Cardiac muscle cell (in vitro differentiated cells and primary cell): Measurements from ENCODE around the gene MS4A18. TPM values are rescaled to one million over a fixed set of nuclear protein-coding genes. Genes with fewer than 3 reads are reported as not detected.

Experiments
- DNase-seq, 2 donors: peaks; one replicate each; pipeline versions ENCODE4 v3.0.0 to v3.0.0-alpha.2; 2010 to 2017; ENCODE audit warnings: low read depth in 1 of 2, low spot score in 1 of 2
- H3K27ac ChIP-seq: fragments of 200-600 bp; sonication (generic); 2 replicates; pipeline ENCODE4 v1.5.1; 2016
- H3K27me3 ChIP-seq: fragments of 200-600 bp; sonication (generic); 2 replicates; pipeline ENCODE4 v1.6.0; 2016; ENCODE audit warnings: control low read depth
- H3K36me3 ChIP-seq: fragments of 200-600 bp; sonication (generic); 2 replicates; pipeline ENCODE4 v1.5.1; 2016; ENCODE audit warnings: control low read depth
- H3K4me1 ChIP-seq: fragments of 200-600 bp; sonication (generic); 2 replicates; pipeline ENCODE4 v1.8.1; 2017; ENCODE audit warnings: low read depth, mild to moderate bottlenecking, mixed run types
- H3K4me3 ChIP-seq: fragments of 200-600 bp; sonication (generic); 2 replicates; pipeline ENCODE4 v1.5.1; 2016; ENCODE audit warnings: mild to moderate bottlenecking
- H3K9me3 ChIP-seq: fragments of 200-600 bp; sonication (generic); 2 replicates; pipeline ENCODE4 v1.5.1; 2017; ENCODE audit warnings: low read depth, mild to moderate bottlenecking, control low read depth
- CTCF ChIP-seq: IDR thresholded peaks from 2 replicates; pipeline ENCODE4 v1.5.1; 2012; ENCODE audit warnings: low read depth, mild to moderate bottlenecking, low read length
- polyA plus RNA-seq: library from polyadenylated mRNA; unstranded; fragments of >200 nt; fragmentation: Nextera tagmentation; extraction: Ambion mirVana; gene quantifications from 2 replicates; pipeline ENCODE4 v1.2.1, GENCODE V29; 2016
- total RNA-seq: library from RNA; depleted of rRNA; stranded (reverse); fragments of >200 nt; gene quantifications from 2 replicates; pipeline ENCODE4 v1.2.3, GENCODE V29; 2016

The MS4A18 gene
- total and polyA plus RNA-seq, 2 experiments from 2014 or later = not detected

GRCh38 chr11:60699936-60700335 is 24.6 kb upstream of the MS4A18 start:
- Histone ChIP-seq H3K4me3 (no peak overlapping the region), H3K27me3 (peaks cover 4% of the 10 kb centered on the region), H3K27ac (no peak overlapping the region), H3K36me3 (no peaks in the 10 kb centered on the region), H3K9me3 (no peaks in the 10 kb centered on the region), H3K4me1 (no peaks in the 10 kb centered on the region)
- no peak for DNase-seq
- no peak for TF ChIP-seq CTCF

GRCh38 chr11:60700689-60701468 is 23.6 kb upstream of the MS4A18 start:
- H3K9me3 ChIP-seq = no peaks in the 10 kb centered on the region
- peak; percentile 7 to 41 for DNase-seq
- no peaks in the 10 kb centered on the region for H3K36me3 ChIP-seq
- H3K4me1 ChIP-seq = no peaks in the 10 kb centered on the region
- no peak overlapping the region for H3K4me3 ChIP-seq
- TF ChIP-seq CTCF = peak; percentile 28
- H3K27ac ChIP-seq = no peak overlapping the region
- peaks cover 4% of the 10 kb centered on the region for H3K27me3 ChIP-seq

DNA sequence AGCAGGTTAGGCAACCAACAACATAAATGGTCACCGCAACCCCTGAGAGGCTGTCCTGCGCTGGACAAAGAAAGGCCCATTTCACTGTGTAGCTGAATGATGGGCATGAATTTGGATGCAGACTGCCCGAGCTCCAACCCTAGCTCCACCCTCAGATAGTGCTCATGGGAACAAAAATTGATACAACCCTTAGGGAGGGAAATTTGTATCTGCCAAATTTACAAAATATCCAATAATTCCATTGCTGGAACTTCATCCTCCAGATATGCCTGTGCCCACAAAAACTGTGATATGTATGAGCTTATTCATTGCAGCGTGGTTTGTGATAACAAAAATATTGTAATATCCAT is 23.1 kb upstream of the MS4A18 start:
- no peaks in the 10 kb centered on the region for H3K4me1 ChIP-seq
- peaks cover 4% of the 10 kb centered on the region for H3K27me3 ChIP-seq
- H3K27ac ChIP-seq = no peak overlapping the region
- H3K9me3 ChIP-seq = no peaks in the 10 kb centered on the region
- no peak overlapping the region for H3K4me3 ChIP-seq
- H3K36me3 ChIP-seq = no peaks in the 10 kb centered on the region
- no peak for DNase-seq
- no peak for TF ChIP-seq CTCF

- no peak for DNase-seq
- no peaks in the 10 kb centered on the region for H3K27me3 ChIP-seq
These were observed 21.1 kb upstream of the MS4A18 start for GRCh38 chr11:60703374-60703773.

GRCh38 chr11:60705895-60706294 is 18.6 kb upstream of the MS4A18 start:
- Histone ChIP-seq H3K9me3 (no peaks in the 10 kb centered on the region), H3K27me3 (peaks cover 4% of the 10 kb centered on the region), H3K36me3 (no peaks in the 10 kb centered on the region), H3K27ac (no peak overlapping the region), H3K4me1 (no peaks in the 10 kb centered on the region), H3K4me3 (no peak overlapping the region)
- no peak for TF ChIP-seq CTCF
- no peak for DNase-seq

More at GRCh38 chr11:60703374-60703773, 21.1 kb upstream of the MS4A18 start:
- Histone ChIP-seq H3K4me1 (no peaks in the 10 kb centered on the region), H3K36me3 (no peaks in the 10 kb centered on the region), H3K4me3 (no peak overlapping the region), H3K9me3 (no peaks in the 10 kb centered on the region), H3K27ac (no peak overlapping the region)
- no peak for TF ChIP-seq CTCF
